LNCAP (cell line): Measurements from ENCODE around the gene CEBPB.

ENCODE experiments used
- TF ChIP-seq, protein P1 (sequence below): fragments of 450-650 bp; IDR thresholded peaks from 2 replicates; pipeline ENCODE4 v1.5.1; 2017; ENCODE audit warnings: mild to moderate bottlenecking

The CEBPB gene

DNA sequence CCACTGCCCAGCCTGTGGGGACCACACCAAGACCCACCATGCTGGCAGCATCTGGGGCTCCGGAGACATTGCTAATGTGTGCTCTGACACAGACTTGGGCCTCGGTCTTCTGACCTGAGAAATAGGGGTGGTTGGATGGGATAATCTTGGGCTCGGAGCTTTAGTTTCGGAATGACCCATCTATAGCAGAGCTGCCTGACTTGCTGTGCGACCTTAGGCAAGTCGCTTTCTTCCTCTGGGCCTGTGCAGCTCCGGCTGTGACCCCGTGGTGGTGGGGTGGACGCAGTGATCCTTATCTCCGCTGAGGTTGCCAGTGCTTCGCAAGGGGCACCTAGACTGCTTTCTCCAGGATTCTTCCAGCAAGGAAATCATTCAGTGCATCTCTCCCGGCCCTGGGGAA is 43.7 kb downstream of the CEBPB start:
- TF ChIP-seq, protein P1, sequence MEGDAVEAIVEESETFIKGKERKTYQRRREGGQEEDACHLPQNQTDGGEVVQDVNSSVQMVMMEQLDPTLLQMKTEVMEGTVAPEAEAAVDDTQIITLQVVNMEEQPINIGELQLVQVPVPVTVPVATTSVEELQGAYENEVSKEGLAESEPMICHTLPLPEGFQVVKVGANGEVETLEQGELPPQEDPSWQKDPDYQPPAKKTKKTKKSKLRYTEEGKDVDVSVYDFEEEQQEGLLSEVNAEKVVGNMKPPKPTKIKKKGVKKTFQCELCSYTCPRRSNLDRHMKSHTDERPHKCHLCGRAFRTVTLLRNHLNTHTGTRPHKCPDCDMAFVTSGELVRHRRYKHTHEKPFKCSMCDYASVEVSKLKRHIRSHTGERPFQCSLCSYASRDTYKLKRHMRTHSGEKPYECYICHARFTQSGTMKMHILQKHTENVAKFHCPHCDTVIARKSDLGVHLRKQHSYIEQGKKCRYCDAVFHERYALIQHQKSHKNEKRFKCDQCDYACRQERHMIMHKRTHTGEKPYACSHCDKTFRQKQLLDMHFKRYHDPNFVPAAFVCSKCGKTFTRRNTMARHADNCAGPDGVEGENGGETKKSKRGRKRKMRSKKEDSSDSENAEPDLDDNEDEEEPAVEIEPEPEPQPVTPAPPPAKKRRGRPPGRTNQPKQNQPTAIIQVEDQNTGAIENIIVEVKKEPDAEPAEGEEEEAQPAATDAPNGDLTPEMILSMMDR = no peak

DNA sequence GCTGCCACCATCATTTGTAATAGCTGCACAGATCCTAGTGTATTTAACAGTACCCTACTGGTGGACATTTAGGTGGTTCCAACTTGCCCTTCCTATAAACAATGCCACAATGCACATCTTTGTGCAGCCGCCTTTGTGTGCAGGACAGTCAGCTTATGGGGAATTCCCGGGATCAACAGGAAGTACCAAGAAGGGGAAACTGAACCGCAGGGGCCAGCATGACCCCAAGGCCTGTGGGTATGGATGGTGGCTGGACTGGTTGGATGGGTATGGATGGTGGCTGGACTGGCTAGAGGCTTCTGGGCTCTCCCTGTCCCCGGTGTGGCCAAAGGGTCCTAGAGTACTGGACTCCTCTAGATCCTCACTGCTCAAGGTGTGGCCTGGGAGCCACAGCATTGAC is 46.7 kb downstream of the CEBPB start:
- TF ChIP-seq, protein P1 = no peak

DNA sequence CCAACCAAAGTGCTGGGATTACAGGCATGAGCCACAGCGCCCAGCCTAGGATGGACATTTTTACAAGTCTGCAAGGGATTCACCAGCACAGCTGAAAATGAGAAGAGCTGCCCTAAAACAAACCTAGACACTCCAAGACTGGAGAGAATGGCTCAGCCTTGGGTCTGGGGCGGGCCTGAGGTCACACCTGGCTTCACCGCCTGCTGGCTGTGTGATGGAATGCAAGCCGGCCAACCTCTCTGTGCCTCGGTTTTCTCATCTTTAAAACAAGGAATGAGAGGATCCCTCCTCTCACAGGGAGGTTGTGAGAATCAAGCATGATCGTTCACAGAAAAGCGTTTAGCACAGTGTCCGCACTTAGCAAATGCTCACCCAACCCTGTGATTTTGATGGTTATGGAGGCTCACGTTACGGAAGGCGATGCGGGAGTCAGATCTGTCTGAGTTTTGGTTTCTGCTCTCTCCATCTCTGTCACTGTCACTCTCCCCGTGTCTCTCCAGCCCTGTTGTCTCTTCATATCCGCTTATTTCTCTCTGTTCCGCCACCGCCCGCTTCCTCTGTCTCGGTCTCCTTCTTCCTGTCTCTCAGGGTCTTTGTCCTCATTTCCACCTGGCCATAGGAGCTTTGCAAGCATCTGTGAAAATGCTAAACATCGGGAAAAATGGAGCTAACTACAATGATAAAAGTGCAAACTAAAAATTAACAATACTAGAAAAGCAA is 47.6 kb downstream of the CEBPB start:
- TF ChIP-seq, protein P1 = no peak

DNA sequence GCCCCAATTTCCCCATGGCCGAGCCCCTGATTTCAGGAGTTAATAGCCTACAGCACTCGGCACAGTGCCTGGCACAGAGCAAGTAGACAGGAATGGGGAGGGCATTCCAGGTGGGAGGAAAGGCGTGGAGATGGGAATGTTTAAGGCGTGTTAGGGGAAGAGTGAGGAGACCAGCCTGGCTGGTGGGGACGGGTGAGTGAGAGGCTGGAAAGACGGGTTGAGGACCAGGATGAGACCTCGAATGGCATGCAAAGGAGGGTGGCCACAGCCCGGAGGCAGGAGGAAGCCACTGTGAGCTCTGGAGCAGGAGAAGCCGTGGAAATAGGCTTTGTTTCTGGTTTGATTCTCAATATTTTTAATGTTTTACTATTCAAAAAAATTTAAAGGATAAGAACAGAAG is 49.5 kb downstream of the CEBPB start:
- TF ChIP-seq, protein P1 = no peak

DNA sequence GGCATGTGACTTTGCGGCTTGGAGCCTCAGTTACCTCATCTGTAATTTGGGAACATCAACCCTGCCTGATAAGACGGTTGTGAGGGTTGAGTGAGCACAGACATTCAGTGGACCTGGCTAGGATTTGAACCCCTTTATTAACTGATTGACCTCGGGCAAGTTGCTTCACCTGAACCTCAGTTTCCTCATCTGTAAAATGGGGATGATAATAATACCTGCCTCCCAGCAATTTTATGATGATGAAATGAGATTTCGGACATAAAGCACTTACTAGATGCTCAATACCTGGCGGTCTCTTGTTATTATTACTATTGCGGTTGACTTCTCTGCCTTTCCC is 51.5 kb downstream of the CEBPB start:
- TF ChIP-seq, protein P1 = no peak
